GM12878 (cell line): ENCODE results near the gene DPY30. TPM values are rescaled to one million over a fixed set of nuclear protein-coding genes. Genes with fewer than 3 reads are reported as not detected.

Experiments used
- BRCA1 ChIP-seq: IDR thresholded peaks from 2 replicates; pipeline ENCODE4 v1.6.1; 2011; ENCODE audit warnings: low read depth, low read length, improper control_type of control experiment
- CEBPB ChIP-seq, 2 experiments: fragments of 150-350 bp in 1 of 2; IDR thresholded peaks; 2 replicates each; pipeline ENCODE4 v1.6.1; 2012 to 2014; ENCODE audit warnings: low read depth in 2 of 2, low read length in 2 of 2, borderline replicate concordance in 1 of 2, inconsistent platforms in 1 of 2
- CREB1 ChIP-seq: IDR thresholded peaks from 2 replicates; pipeline ENCODE4 v1.6.1; 2012; ENCODE audit warnings: low read depth, mild to moderate bottlenecking, inconsistent platforms
- DPF2 ChIP-seq: fragments of 450-650 bp; IDR thresholded peaks from 2 replicates; pipeline ENCODE4 v1.6.1; 2017; ENCODE audit warnings: mild to moderate bottlenecking
- E2F8 ChIP-seq: fragments of 450-650 bp; IDR thresholded peaks from 2 replicates; pipeline ENCODE4 v1.6.1; 2018; ENCODE audit warnings: mild to moderate bottlenecking, low read depth, moderate library complexity; ENCODE audit not compliant: partially characterized antibody
- GABPA ChIP-seq: IDR thresholded peaks from 2 replicates; pipeline ENCODE4 v1.6.1; 2014; ENCODE audit warnings: antibody characterized with exemption, low read depth, mild to moderate bottlenecking, inconsistent platforms
- JUND ChIP-seq: IDR thresholded peaks from 2 replicates; pipeline ENCODE4 v1.6.1; 2012; ENCODE audit warnings: low read depth, mild to moderate bottlenecking, low read length, improper control_type of control experiment, moderate library complexity
- MEF2A ChIP-seq: IDR thresholded peaks from 2 replicates; pipeline ENCODE4 v1.6.1; 2011; ENCODE audit warnings: low read depth, mild to moderate bottlenecking, low read length, moderate library complexity; ENCODE audit not compliant: insufficient read depth
- MTA3 ChIP-seq: IDR thresholded peaks from 2 replicates; pipeline ENCODE4 v1.6.1; 2012; ENCODE audit warnings: low read length, inconsistent platforms, borderline replicate concordance
- MYC ChIP-seq: IDR thresholded peaks from 2 replicates; pipeline ENCODE4 v1.6.1; 2011; ENCODE audit warnings: mild to moderate bottlenecking, low read length, moderate library complexity, inconsistent platforms; ENCODE audit not compliant: insufficient read depth, insufficient replicate concordance, insufficient read length, severe bottlenecking
- NFXL1 ChIP-seq: fragments of 450-650 bp; IDR thresholded peaks from 2 replicates; pipeline ENCODE4 v1.6.1; 2017; ENCODE audit warnings: antibody characterized with exemption, mild to moderate bottlenecking, borderline replicate concordance
- RUNX3 ChIP-seq: IDR thresholded peaks from 2 replicates; pipeline ENCODE4 v1.6.1; 2012; ENCODE audit warnings: low read length, inconsistent platforms
- SP1 ChIP-seq: IDR thresholded peaks from one replicate; pipeline ENCODE4 v1.6.1; 2011; ENCODE audit warnings: low read depth, low read length
- SRF ChIP-seq, 2 experiments: IDR thresholded peaks; 2 replicates each; pipeline ENCODE4 v1.6.1; 2011; ENCODE audit warnings: low read depth in 2 of 2, low read length in 2 of 2, mild to moderate bottlenecking in 1 of 2, moderate library complexity in 1 of 2
- SUPT20H ChIP-seq: IDR thresholded peaks from 2 replicates; pipeline ENCODE4 v1.6.1; 2011; ENCODE audit warnings: low read depth, mild to moderate bottlenecking, low read length, moderate library complexity, borderline replicate concordance; ENCODE audit not compliant: control insufficient read depth
- USF2 ChIP-seq: IDR thresholded peaks from 2 replicates; pipeline ENCODE4 v1.6.1; 2011; ENCODE audit warnings: low read depth, low read length, improper control_type of control experiment, borderline replicate concordance
- YBX1 ChIP-seq: fragments of 450-650 bp; IDR thresholded peaks from 2 replicates; pipeline ENCODE4 v1.6.1; 2016; ENCODE audit warnings: antibody characterized with exemption
- ZNF217 ChIP-seq: fragments of 450-650 bp; IDR thresholded peaks from 2 replicates; pipeline ENCODE4 v1.6.1; 2017; ENCODE audit warnings: antibody characterized with exemption, mild to moderate bottlenecking
- polyA plus RNA-seq, 11 experiments: library from polyadenylated mRNA; depleted of rRNA in 4 of 11; unstranded in 6 of 11; stranded (reverse) in 5 of 11; fragments of >200 nt; fragmentation: Nextera tagmentation in 4 of 11; fragmentation: Illumina TruSeq in 1 of 11; extraction: Ambion mirVana in 4 of 11; extraction: Trizol in 1 of 11; gene quantifications; 1 replicate in 1 of 11; 2 replicates in 10 of 11; pipeline versions ENCODE4 v1.2.1 to v1.2.3, GENCODE V29; 2011 to 2016; ENCODE audit warnings: inconsistent platforms in 2 of 11, missing spikeins in 2 of 11, low read depth in 1 of 11
- total RNA-seq, 4 experiments: library from RNA; depleted of rRNA in 3 of 4; stranded (reverse); fragments of >200 nt in 3 of 4; fragmentation: Illumina TruSeq in 1 of 4; extraction: Trizol in 1 of 4; gene quantifications; 2 replicates each; pipeline versions ENCODE4 v1.2.1 to v1.2.3, GENCODE V29; 2013 to 2021
- TF ChIP-seq, protein P1 (sequence below): fragments of 450-650 bp; IDR thresholded peaks from 2 replicates; pipeline ENCODE4 v1.6.1; 2014; ENCODE audit warnings: mild to moderate bottlenecking
- TF ChIP-seq, protein P2 (sequence below): fragments of 450-650 bp; IDR thresholded peaks from 2 replicates; pipeline ENCODE4 v1.6.1; 2017; ENCODE audit warnings: borderline replicate concordance

Gene DPY30
- total and polyA plus RNA-seq, 10 of the 15 experiments (the other 5 are each of a cell fraction or from before 2014, with no cell fraction given), result 45.8 to 307 (median 89.2) TPM

DNA sequence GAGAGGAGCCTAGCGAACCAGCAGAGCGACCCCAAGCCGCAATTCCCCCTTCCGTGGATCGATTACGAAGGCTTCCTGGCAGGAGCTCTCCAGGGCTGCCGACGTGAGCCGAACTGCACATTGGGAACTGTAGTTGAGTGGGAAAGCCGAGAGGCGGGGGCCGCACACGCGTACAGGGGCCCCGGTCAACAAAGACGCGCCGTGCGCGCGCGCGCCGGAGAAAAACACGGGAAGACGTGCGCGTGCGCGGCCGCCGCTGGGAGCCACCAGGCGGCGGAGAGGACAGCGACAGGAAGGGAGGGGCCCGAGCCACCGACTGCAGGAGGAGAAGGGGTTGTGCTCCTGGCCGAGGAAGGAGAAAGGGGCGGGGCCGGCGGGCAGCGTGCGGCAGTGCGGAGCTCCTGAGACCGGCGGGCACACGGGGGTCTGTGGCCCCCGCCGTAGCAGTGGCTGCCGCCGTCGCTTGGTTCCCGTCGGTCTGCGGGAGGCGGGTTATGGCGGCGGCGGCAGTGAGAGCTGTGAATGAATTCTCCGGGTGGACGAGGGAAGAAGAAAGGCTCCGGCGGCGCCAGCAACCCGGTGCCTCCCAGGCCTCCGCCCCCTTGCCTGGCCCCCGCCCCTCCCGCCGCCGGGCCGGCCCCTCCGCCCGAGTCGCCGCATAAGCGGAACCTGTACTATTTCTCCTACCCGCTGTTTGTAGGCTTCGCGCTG, 23.9 kb upstream of the DPY30 start, which contains the start of gene SPAST (continued):
- peak; percentile 44 for TF ChIP-seq SP1
- peak; percentile 67 for TF ChIP-seq RUNX3
- TF ChIP-seq USF2, result no peak
- TF ChIP-seq SRF (IDR thresholded peaks at IDR 0.05; ENCODE audit: low read depth in 2 of 2, low read length in 2 of 2), result peak in 1 of 2 experiments; percentile 90; a peak in 2 of 4 replicates
- TF ChIP-seq JUND, result no peak
- TF ChIP-seq CREB1, result peak; percentile 93
- TF ChIP-seq MEF2A, result no peak
- TF ChIP-seq SUPT20H, result no peak
- no peak for TF ChIP-seq BRCA1
- TF ChIP-seq NFXL1, result peak; percentile 85
- TF ChIP-seq CEBPB (IDR thresholded peaks at IDR 0.05; ENCODE audit: borderline replicate concordance in 1 of 2, low read depth in 2 of 2, low read length in 2 of 2), result no peak
- no peak for TF ChIP-seq YBX1
- TF ChIP-seq, protein P1, sequence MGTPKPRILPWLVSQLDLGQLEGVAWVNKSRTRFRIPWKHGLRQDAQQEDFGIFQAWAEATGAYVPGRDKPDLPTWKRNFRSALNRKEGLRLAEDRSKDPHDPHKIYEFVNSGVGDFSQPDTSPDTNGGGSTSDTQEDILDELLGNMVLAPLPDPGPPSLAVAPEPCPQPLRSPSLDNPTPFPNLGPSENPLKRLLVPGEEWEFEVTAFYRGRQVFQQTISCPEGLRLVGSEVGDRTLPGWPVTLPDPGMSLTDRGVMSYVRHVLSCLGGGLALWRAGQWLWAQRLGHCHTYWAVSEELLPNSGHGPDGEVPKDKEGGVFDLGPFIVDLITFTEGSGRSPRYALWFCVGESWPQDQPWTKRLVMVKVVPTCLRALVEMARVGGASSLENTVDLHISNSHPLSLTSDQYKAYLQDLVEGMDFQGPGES, result 0 out of 2 replicates have a peak, but pooled peaks have one; percentile 19
- no peak for TF ChIP-seq MTA3
- TF ChIP-seq GABPA, result no peak
- TF ChIP-seq ZNF217, result no peak
- TF ChIP-seq, protein P2, sequence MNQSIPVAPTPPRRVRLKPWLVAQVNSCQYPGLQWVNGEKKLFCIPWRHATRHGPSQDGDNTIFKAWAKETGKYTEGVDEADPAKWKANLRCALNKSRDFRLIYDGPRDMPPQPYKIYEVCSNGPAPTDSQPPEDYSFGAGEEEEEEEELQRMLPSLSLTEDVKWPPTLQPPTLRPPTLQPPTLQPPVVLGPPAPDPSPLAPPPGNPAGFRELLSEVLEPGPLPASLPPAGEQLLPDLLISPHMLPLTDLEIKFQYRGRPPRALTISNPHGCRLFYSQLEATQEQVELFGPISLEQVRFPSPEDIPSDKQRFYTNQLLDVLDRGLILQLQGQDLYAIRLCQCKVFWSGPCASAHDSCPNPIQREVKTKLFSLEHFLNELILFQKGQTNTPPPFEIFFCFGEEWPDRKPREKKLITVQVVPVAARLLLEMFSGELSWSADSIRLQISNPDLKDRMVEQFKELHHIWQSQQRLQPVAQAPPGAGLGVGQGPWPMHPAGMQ, result no peak
- 0 out of 2 replicates have a peak, but pooled peaks have one; percentile 52 for TF ChIP-seq DPF2
- TF ChIP-seq E2F8, result peak; percentile 42
- no peak for TF ChIP-seq MYC
